Muscle layer of colon (tissue), 2 donors: ENCODE data around the gene CLSTN2.

Experiments
- H3K27ac ChIP-seq: one replicate; pipeline ENCODE4 v1.7.0; 2013; ENCODE audit warnings: low read depth, mild to moderate bottlenecking, low read length, moderate library complexity
- H3K27me3 ChIP-seq, 2 donors: one replicate each; pipeline ENCODE4 v1.7.0; 2013; ENCODE audit warnings: low read length in 2 of 2, mild to moderate bottlenecking in 2 of 2; ENCODE audit not compliant: insufficient read depth in 2 of 2, control insufficient read depth in 1 of 2
- H3K36me3 ChIP-seq: one replicate; pipeline ENCODE4 v1.7.0; 2013; ENCODE audit warnings: mild to moderate bottlenecking, low read length; ENCODE audit not compliant: insufficient read depth
- H3K4me1 ChIP-seq: one replicate; pipeline ENCODE4 v1.7.0; 2013; ENCODE audit warnings: mild to moderate bottlenecking, low read length; ENCODE audit not compliant: insufficient read depth
- H3K4me3 ChIP-seq, 2 donors: one replicate each; pipeline ENCODE4 v1.7.0; 2013; ENCODE audit warnings: low read length in 2 of 2, low read depth in 1 of 2, mild to moderate bottlenecking in 1 of 2, moderate library complexity in 1 of 2
- H3K9ac ChIP-seq: one replicate; pipeline ENCODE4 v1.7.0; 2013; ENCODE audit warnings: low read length
- H3K9me3 ChIP-seq: one replicate; pipeline ENCODE4 v1.7.0; 2013; ENCODE audit warnings: mild to moderate bottlenecking, low read length
- donor health status: abdominal sarcoma.
- donor health status: Adenocarcinoma of cecum.

CLSTN2 gene

GRCh38 chr3:140010391-140010790, 75.4 kb downstream of the CLSTN2 start:
- Histone ChIP-seq H3K36me3 (no peaks in the 10 kb centered on the region), H3K4me1 (no peaks in the 10 kb centered on the region), H3K27me3 (no peaks in the 10 kb centered on the region), H3K27ac (no peak overlapping the region), H3K4me3 (no peak overlapping the region), H3K9ac (no peak overlapping the region), H3K9me3 (no peaks in the 10 kb centered on the region)

- Histone ChIP-seq H3K4me3 (no peak overlapping the region), H3K4me1 (no peaks in the 10 kb centered on the region), H3K27ac (no peak overlapping the region), H3K9me3 (no peaks in the 10 kb centered on the region), H3K36me3 (no peaks in the 10 kb centered on the region), H3K27me3 (no peaks in the 10 kb centered on the region), H3K9ac (no peak overlapping the region)
Measured at GRCh38 chr3:140011086-140011485, 76.1 kb downstream of the CLSTN2 start.

- no peak overlapping the region for H3K9ac ChIP-seq
- no peaks in the 10 kb centered on the region for H3K36me3 ChIP-seq
- H3K4me3 ChIP-seq: no peak overlapping the region
- no peaks in the 10 kb centered on the region for H3K27me3 ChIP-seq
- H3K27ac ChIP-seq: no peak overlapping the region
- no peaks in the 10 kb centered on the region for H3K4me1 ChIP-seq
- H3K9me3 ChIP-seq: no peaks in the 10 kb centered on the region
Measured at GRCh38 chr3:140011611-140012277, 76.8 kb downstream of the CLSTN2 start.

- no peak overlapping the region for H3K4me3 ChIP-seq
- H3K36me3 ChIP-seq: no peaks in the 10 kb centered on the region
- no peaks in the 10 kb centered on the region for H3K9me3 ChIP-seq
- no peak overlapping the region for H3K9ac ChIP-seq
- H3K27ac ChIP-seq: no peak overlapping the region
- H3K27me3 ChIP-seq: no peaks in the 10 kb centered on the region
- H3K4me1 ChIP-seq: no peaks in the 10 kb centered on the region
Measured at GRCh38 chr3:140013220-140013619, 78.2 kb downstream of the CLSTN2 start.

- H3K27ac ChIP-seq: no peak overlapping the region
- H3K36me3 ChIP-seq: no peaks in the 10 kb centered on the region
- H3K4me1 ChIP-seq: no peaks in the 10 kb centered on the region
- no peak overlapping the region for H3K4me3 ChIP-seq
- H3K9ac ChIP-seq: no peak overlapping the region
- no peaks in the 10 kb centered on the region for H3K9me3 ChIP-seq
- no peaks in the 10 kb centered on the region for H3K27me3 ChIP-seq
Measured at GRCh38 chr3:140014831-140015495, 80.0 kb downstream of the CLSTN2 start.

- no peak overlapping the region for H3K27ac ChIP-seq
- H3K36me3 ChIP-seq: no peaks in the 10 kb centered on the region
- H3K4me1 ChIP-seq: no peaks in the 10 kb centered on the region
- H3K9ac ChIP-seq: no peak overlapping the region
- no peaks in the 10 kb centered on the region for H3K9me3 ChIP-seq
- no peaks in the 10 kb centered on the region for H3K27me3 ChIP-seq
- H3K4me3 ChIP-seq: no peak overlapping the region
Measured at GRCh38 chr3:140015741-140016140, 80.8 kb downstream of the CLSTN2 start.

- Histone ChIP-seq H3K9me3 (no peaks in the 10 kb centered on the region), H3K9ac (no peak overlapping the region), H3K4me1 (peaks cover 19% of the 10 kb centered on the region), H3K27me3 (no peaks in the 10 kb centered on the region), H3K36me3 (no peaks in the 10 kb centered on the region), H3K4me3 (no peak overlapping the region), H3K27ac (no peak overlapping the region)
Measured at GRCh38 chr3:140018556-140018955, 83.6 kb downstream of the CLSTN2 start.

GRCh38 chr3:140019946-140020345, 85.0 kb downstream of the CLSTN2 start:
- H3K9me3 ChIP-seq: no peaks in the 10 kb centered on the region
- no peak overlapping the region for H3K27ac ChIP-seq
- H3K4me1 ChIP-seq: peaks cover 30% of the 10 kb centered on the region
- no peak overlapping the region for H3K9ac ChIP-seq
- H3K4me3 ChIP-seq: no peak overlapping the region
- no peaks in the 10 kb centered on the region for H3K36me3 ChIP-seq
- no peaks in the 10 kb centered on the region for H3K27me3 ChIP-seq

GRCh38 chr3:140020541-140020940, 85.6 kb downstream of the CLSTN2 start:
- Histone ChIP-seq H3K9me3 (no peaks in the 10 kb centered on the region), H3K27ac (no peak overlapping the region), H3K36me3 (no peaks in the 10 kb centered on the region), H3K9ac (no peak overlapping the region), H3K27me3 (no peaks in the 10 kb centered on the region), H3K4me3 (no peak overlapping the region), H3K4me1 (peaks cover 30% of the 10 kb centered on the region)

GRCh38 chr3:140021269-140021668, 86.3 kb downstream of the CLSTN2 start:
- H3K27ac ChIP-seq: no peak overlapping the region

GRCh38 chr3:140022066-140022770, 87.2 kb downstream of the CLSTN2 start:
- no peaks in the 10 kb centered on the region for H3K27me3 ChIP-seq
- no peak overlapping the region for H3K27ac ChIP-seq

More at GRCh38 chr3:140021269-140021668, 86.3 kb downstream of the CLSTN2 start:
- Histone ChIP-seq H3K9me3 (no peaks in the 10 kb centered on the region), H3K36me3 (no peaks in the 10 kb centered on the region), H3K9ac (no peak overlapping the region), H3K4me3 (no peak overlapping the region), H3K4me1 (peaks cover 30% of the 10 kb centered on the region), H3K27me3 (no peaks in the 10 kb centered on the region)

More at GRCh38 chr3:140022066-140022770, 87.2 kb downstream of the CLSTN2 start:
- Histone ChIP-seq H3K9ac (no peak overlapping the region), H3K4me1 (peaks cover 30% of the 10 kb centered on the region), H3K9me3 (no peaks in the 10 kb centered on the region), H3K4me3 (no peak overlapping the region), H3K36me3 (no peaks in the 10 kb centered on the region)
